DMS79 treated with DMSO at 0.1 percent for 48 hours (cell line): ENCODE results near the gene MAPRE3.
"Not testable (repeated sequence)": the region's sequence is repeated elsewhere in the genome, so short reads cannot be mapped to it uniquely, and the experiment has no call there.

Experiments used
- DNase-seq: peaks from one replicate; lab custom pipeline; 2025; lab: John Stamatoyannopoulos, UW

The MAPRE3 gene

DNA sequence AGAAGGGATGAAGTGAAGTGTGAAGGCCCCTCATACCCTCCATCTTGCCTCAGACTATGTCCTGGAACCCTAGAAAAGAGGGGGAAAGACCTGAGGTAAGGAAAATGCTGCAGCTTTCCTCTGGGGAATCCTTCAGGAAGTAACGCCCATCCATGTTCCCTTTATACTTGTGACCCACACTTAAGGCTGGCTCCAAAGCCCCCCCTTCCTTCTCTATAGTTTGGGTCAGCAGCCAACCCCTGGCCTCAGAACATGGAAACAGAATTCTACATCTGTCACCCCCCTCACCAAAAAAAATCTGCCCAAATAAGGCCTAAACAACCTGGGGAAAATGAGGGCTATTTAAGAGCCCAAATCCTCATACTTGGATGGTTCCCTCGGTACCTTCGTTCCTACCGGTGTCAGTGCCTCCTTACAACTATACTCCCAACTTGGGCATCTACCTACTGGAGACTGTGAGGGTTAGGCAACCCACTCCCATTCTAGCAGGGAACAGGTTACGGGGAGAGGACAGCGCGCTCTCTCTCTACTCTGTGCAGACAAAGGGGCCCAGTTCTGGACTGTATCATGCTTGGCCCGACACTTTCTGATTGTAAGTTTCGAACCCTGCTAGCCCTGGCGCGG lies 100.3 kb downstream of the MAPRE3 start:
- no peak for DNase-seq

DNA sequence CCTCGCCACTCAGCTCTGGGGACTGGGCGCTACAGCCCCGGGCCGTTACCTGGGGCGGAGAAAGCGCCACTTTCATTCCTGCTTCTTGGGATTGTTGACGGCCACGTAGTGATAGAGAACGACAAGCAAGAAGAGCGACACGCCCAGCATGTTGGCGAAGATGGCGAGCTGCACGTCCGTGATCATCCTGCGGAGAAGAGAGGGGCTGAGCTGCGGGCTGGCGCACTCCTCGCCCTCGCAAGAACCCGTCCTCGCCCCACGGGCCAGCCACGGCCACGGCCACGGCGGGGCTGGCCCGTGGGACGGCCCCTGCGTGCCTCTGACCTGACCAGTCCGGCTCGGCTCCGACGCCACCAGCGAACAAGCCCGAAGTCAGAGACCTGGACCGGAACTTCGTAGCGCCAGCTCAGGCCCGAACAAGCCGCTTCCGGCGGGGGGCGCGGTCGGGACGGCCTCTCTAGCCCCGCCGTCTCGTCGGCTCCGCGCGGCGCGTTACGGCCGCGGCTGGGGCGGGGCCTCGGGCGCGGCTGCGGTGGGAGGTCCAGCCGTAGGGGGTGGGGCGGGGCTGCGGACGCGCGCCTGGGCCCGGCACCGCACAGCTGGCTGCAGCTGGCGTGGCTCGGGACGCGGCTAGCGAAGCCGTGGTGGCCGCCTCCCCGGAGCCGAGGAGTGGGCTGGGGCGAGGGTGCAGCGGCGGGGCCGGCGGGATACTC lies 101.0 kb downstream of the MAPRE3 start, which contains the start of gene OST4:
Gene OST4, minus strand, starts transcription at position 378 of the 713 bp plus-strand sequence.
- peak; percentile 81 for DNase-seq

GRCh38 chr2:27071990-27072830 lies 101.8 kb downstream of the MAPRE3 start:
- DNase-seq = no peak

DNA sequence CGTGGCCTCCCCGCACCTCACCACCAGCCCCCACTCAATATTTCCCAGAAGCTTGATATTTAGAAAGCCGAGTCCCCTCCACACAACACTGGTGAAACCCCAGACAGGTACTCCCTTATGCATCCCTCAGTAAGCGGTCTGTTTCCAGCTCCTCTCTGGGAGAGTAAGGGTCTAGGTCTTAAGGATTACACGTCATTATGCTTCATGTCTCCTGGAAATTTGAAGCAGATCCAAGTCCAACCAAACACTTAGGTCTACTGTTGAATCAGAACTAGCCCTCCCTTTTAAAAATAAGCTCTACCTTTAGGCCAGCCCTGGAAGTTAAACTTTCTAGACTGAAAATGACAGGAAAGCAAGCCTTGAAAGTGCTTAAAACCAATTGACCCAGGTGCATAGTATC lies 102.5 kb downstream of the MAPRE3 start:
- DNase-seq = no peak

DNA sequence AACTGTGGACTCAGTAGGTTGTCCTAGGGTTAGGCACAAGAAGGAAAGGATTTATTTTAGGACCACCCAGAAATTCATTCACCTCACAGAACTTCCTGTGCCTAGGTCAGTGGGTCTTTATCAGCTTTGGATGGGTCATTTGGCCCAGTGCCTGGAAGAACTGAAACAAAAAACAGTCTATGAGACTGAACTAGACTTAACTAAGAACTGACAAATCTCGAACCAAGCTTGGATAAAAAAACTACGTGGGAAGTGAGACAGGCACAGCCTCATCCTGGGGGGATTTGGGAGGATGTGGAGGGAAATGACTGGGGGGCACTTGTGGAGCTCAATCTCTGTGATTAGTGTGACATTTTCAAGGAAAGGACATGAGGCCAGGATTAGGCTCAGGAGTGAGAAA lies 103.3 kb downstream of the MAPRE3 start:
- no peak for DNase-seq

DNA sequence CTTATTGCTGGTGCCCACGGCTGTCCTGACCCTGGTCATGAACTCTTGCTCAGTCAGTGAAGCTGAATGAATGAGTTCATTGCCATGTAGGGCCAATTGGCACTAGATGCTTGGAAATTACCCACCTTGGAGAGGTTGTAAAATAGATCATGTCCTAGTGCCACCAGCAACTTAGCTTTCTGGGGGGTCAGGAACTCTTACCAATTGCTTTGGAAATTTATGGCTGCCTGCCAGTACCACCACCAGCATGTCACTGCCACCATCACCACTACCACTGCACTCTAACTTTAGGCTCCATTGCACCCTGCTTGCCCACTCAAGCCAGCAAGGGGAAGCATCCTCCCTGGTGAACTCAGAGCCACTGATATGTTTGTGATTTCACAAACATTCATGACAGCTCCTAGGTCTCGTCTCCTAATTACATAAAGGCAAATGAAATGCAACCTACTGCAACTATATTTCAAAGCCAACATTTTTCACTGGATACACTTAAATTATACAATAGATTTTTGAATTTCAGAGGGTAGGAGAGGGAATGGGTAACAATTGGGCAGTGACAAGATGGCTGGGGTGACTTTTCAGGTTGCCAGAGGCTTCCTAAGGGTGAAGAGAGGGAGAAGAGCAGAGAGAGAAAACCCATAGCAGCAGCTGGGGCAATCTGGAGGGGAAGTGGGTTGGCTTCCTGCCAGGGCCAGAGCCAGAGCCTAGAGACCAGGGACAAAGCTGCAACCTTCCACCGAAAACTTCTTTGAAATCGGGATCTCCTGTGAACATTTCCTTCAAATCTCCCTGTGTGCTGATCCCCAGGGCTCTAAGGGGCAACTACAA lies 104.5 kb downstream of the MAPRE3 start:
- peak; percentile 32 for DNase-seq

- DNase-seq = not testable (repeated sequence)
These were observed 105.1 kb downstream of the MAPRE3 start for GRCh38 chr2:27075566-27075871.

GRCh38 chr2:27076323-27076722 lies 105.9 kb downstream of the MAPRE3 start:
- no peak for DNase-seq
